ENCODE measurements around the gene MCL1.
"Not testable (repeated sequence)": the region's sequence is repeated elsewhere in the genome, so short reads cannot be mapped to it uniquely, and the experiment has no call there.

MCL1 gene

GRCh38 chr1:150579110-150579944 is at the start of gene MCL1:
Gene MCL1 (minus strand): TSS chr1:150579610. CDS start chr1:150579530, 80 bp downstream.
- TF ChIP-seq CTCF (IDR thresholded peaks at IDR 0.05; ENCODE audit: low read depth, low read length) (no peak), MAX (IDR thresholded peaks at IDR 0.05; ENCODE audit: low read depth, low read length) (no peak), POLR2A (IDR thresholded peaks at IDR 0.05; ENCODE audit: extremely low read depth, insufficient read length) (peak; percentile 95), MYC (IDR thresholded peaks at IDR 0.05; ENCODE audit: low read depth, low read length) (no peak)
- peak within 1 kb of the TSS; percentile 88 for H3K4me3 ChIP-seq (ENCODE audit: low read depth, low read length)
- peak; percentile 96 for DNase-seq (ENCODE audit: low read depth)

- DNase-seq (ENCODE audit: low read depth) = no peak
- TF ChIP-seq MYC (IDR thresholded peaks at IDR 0.05; ENCODE audit: low read depth, low read length) (no peak), POLR2A (IDR thresholded peaks at IDR 0.05; ENCODE audit: extremely low read depth, insufficient read length) (no peak), CTCF (IDR thresholded peaks at IDR 0.05; ENCODE audit: low read depth, low read length) (no peak), MAX (IDR thresholded peaks at IDR 0.05; ENCODE audit: low read depth, low read length) (no peak)
- H3K4me3 ChIP-seq (ENCODE audit: low read depth, low read length) = peak overlapping the region; percentile 99
These were observed 49.3 kb upstream of the MCL1 start for GRCh38 chr1:150628766-150629114.

- H3K4me3 ChIP-seq (ENCODE audit: low read depth, low read length) = peak overlapping the region; percentile 99
- no peak for DNase-seq (ENCODE audit: low read depth)
- TF ChIP-seq CTCF (IDR thresholded peaks at IDR 0.05; ENCODE audit: low read depth, low read length) (no peak), MYC (IDR thresholded peaks at IDR 0.05; ENCODE audit: low read depth, low read length) (no peak), MAX (IDR thresholded peaks at IDR 0.05; ENCODE audit: low read depth, low read length) (no peak), POLR2A (IDR thresholded peaks at IDR 0.05; ENCODE audit: extremely low read depth, insufficient read length) (no peak)
These were observed 48.5 kb upstream of the MCL1 start for GRCh38 chr1:150627826-150628410.

GRCh38 chr1:150626150-150626549 is 46.7 kb upstream of the MCL1 start:
- no peak overlapping the region for H3K4me3 ChIP-seq (ENCODE audit: low read depth, low read length)
- no peak for DNase-seq (ENCODE audit: low read depth)
- no peak for TF ChIP-seq MYC (IDR thresholded peaks at IDR 0.05; ENCODE audit: low read depth, low read length)
- no peak for TF ChIP-seq POLR2A (IDR thresholded peaks at IDR 0.05; ENCODE audit: extremely low read depth, insufficient read length)
- TF ChIP-seq MAX (IDR thresholded peaks at IDR 0.05; ENCODE audit: low read depth, low read length) = no peak
- TF ChIP-seq CTCF (IDR thresholded peaks at IDR 0.05; ENCODE audit: low read depth, low read length) = no peak

- not testable (repeated sequence) for H3K4me3 ChIP-seq (ENCODE audit: low read depth, low read length); DNase-seq (ENCODE audit: low read depth)
These were observed 45.1 kb upstream of the MCL1 start for GRCh38 chr1:150624546-150624945.

GRCh38 chr1:150624134-150624533 is 44.7 kb upstream of the MCL1 start:
- H3K4me3 ChIP-seq (ENCODE audit: low read depth, low read length); DNase-seq (ENCODE audit: low read depth): not testable (repeated sequence)
